ENCODE data around the gene AKR1C8.
"Not testable (repeated sequence)": the region's sequence is repeated elsewhere in the genome, so short reads cannot be mapped to it uniquely, and the experiment has no call there.

The AKR1C8 gene

DNA sequence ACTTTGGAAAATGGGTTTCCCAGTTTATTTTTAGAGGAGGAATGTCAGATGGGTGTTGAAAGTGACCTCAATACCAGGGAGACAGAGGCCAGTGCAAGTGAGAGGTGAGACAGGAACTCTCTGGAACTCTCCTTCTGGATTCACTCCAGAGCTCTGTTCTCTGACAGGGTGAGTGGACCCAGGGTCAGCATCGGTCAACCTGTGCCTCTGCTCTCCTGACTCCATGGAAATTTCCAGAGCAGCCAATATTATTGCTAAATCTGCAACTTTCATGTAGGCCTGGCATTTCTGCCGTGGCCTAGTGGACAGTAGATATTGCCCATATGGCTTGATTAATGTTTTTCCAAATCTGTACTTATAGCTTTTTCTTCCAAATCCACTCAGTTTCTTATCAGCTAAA is 31.9 kb upstream of the AKR1C8 start:
- TF ChIP-seq, protein P1, sequence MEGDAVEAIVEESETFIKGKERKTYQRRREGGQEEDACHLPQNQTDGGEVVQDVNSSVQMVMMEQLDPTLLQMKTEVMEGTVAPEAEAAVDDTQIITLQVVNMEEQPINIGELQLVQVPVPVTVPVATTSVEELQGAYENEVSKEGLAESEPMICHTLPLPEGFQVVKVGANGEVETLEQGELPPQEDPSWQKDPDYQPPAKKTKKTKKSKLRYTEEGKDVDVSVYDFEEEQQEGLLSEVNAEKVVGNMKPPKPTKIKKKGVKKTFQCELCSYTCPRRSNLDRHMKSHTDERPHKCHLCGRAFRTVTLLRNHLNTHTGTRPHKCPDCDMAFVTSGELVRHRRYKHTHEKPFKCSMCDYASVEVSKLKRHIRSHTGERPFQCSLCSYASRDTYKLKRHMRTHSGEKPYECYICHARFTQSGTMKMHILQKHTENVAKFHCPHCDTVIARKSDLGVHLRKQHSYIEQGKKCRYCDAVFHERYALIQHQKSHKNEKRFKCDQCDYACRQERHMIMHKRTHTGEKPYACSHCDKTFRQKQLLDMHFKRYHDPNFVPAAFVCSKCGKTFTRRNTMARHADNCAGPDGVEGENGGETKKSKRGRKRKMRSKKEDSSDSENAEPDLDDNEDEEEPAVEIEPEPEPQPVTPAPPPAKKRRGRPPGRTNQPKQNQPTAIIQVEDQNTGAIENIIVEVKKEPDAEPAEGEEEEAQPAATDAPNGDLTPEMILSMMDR (IDR thresholded peaks at IDR 0.05), result no peak
- no peak overlapping the region for H3K4me3 ChIP-seq (ENCODE audit: low read depth in 1 of 2, low read length in 1 of 2)
- H3K4me1 ChIP-seq (ENCODE audit: control insufficient read depth in 1 of 2, insufficient read depth in 1 of 2, low read depth in 1 of 2, low read length in 1 of 2), result no peaks in the 10 kb centered on the region
- H3K27ac ChIP-seq, result no peak overlapping the region
- no peaks in the 10 kb centered on the region for H3K9me3 ChIP-seq
- no peaks in the 10 kb centered on the region for H3K36me3 ChIP-seq
- H3K27me3 ChIP-seq, result no peaks in the 10 kb centered on the region

DNA sequence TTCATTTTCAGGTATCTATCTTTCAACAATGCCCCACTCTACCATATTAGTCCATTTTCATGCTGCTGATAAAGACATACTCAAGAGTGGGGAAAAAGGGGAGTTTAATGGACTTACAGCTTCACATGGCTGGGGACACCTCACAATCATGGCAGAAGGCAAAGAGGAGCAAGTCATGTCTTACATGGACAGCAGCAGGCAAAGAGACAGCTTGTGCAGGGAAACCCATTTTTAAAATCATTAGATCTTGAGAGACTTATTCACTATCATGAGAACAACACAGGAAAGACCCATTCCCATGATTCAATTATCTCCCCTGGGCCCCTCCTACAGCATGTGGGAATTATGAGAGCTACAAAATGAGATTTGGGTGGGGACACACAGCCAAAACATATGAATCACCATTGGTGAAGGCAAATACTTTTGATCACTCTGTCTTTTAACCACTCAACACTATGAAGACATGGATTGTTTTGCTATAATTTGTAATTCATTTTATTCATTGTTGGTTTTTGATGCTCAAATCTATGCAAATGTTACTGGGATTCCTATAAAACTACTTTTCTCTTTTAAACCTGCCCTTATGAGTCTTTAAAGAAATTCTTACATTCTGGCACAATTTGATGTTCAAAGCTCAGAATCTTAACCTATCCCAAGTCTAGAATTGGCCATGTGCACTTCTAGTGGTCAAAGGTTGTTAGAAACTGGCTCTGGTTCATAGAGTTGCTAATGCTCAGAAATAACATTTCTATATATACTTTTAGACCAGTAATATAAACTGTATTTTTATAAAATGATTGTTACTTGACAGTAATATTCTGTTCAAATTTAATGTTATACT is 27.0 kb upstream of the AKR1C8 start:
- TF ChIP-seq, protein P1 (IDR thresholded peaks at IDR 0.05), result no peak

DNA sequence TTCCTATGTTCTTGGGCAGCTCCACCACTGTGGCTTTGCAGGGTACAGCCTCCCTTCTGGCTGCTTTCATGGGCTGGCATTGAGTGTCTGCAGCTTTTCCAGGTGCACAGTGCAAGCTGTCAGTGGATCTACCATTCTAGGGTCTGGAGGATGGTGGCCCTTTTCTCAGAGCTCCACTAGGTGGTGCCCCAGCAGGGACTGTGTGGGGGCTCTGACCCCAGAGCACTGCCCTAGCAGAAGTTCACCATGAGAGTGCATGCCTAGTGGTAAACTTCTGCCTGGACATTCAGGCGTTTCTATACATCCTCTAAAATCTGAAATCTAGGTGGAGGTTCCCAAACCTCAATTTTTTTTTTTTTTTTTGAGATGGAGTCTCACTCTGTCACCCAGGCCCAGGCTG is 25.3 kb upstream of the AKR1C8 start:
- not testable (repeated sequence) for H3K4me3 ChIP-seq (ENCODE audit: low read depth in 1 of 2, low read length in 1 of 2); H3K4me1 ChIP-seq (ENCODE audit: control insufficient read depth in 1 of 2, insufficient read depth in 1 of 2, low read depth in 1 of 2, low read length in 1 of 2); H3K9me3 ChIP-seq; H3K27ac ChIP-seq; H3K36me3 ChIP-seq; H3K27me3 ChIP-seq

More for the DNA sequence above, 27.0 kb upstream of the AKR1C8 start:
- Histone ChIP-seq H3K4me1 (ENCODE audit: control insufficient read depth in 1 of 2, insufficient read depth in 1 of 2, low read depth in 1 of 2, low read length in 1 of 2) (peaks cover 0 to 3% of the 10 kb centered on the region in 2 experiments), H3K4me3 (ENCODE audit: low read depth in 1 of 2, low read length in 1 of 2) (no peak overlapping the region), H3K9me3 (no peaks in the 10 kb centered on the region), H3K27ac (no peak overlapping the region), H3K27me3 (no peaks in the 10 kb centered on the region), H3K36me3 (no peaks in the 10 kb centered on the region)

DNA sequence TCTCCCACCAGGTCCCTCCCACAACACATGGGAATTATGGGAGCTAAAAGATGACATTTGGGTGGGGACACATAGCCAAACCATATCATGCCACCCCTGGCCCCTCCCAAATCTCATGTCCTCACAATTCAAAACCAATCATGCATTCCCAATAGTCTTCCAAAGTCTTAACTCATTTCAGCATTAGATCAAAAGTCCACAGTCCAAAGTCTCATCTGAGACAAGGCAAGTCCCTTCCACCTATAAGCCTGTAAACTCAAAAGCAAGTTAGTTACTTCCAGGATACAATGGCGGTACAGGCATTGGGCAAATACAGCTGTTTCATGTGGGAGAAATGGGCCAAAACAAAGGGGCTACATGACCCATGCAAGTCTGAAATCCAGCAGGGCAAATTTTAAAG is 24.8 kb upstream of the AKR1C8 start:
- H3K4me1 ChIP-seq (ENCODE audit: control insufficient read depth in 1 of 2, insufficient read depth in 1 of 2, low read depth in 1 of 2, low read length in 1 of 2); H3K27ac ChIP-seq; H3K9me3 ChIP-seq; H3K27me3 ChIP-seq; H3K4me3 ChIP-seq (ENCODE audit: low read depth in 1 of 2, low read length in 1 of 2); H3K36me3 ChIP-seq: not testable (repeated sequence)

DNA sequence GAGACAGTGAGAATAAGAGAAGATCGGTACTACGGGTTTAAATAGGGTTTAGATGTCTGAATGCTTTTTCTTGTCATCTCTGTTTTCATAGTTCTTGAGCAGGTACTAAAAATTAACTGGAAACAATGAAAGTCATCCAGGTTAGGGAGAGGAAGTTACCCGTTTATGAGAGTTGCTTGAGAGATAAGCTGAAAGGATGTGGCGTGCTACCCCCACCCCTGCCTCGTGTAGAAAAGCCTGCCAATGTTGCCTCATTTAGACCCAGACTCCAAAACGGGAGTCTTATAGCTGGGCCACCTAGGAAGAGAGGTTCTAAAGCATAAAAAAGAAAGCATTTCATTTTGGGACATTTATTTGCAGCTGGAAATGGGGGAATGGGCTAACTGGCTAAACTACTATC is 21.8 kb upstream of the AKR1C8 start:
- no peak overlapping the region for H3K27ac ChIP-seq
- no peaks in the 10 kb centered on the region for H3K27me3 ChIP-seq
- TF ChIP-seq, protein P1 (IDR thresholded peaks at IDR 0.05), result no peak
- no peak overlapping the region for H3K4me3 ChIP-seq (ENCODE audit: low read depth in 1 of 2, low read length in 1 of 2)
- peaks cover 0 to 3% of the 10 kb centered on the region in 2 experiments for H3K4me1 ChIP-seq (ENCODE audit: control insufficient read depth in 1 of 2, insufficient read depth in 1 of 2, low read depth in 1 of 2, low read length in 1 of 2)
- H3K36me3 ChIP-seq, result no peaks in the 10 kb centered on the region
- no peaks in the 10 kb centered on the region for H3K9me3 ChIP-seq

DNA sequence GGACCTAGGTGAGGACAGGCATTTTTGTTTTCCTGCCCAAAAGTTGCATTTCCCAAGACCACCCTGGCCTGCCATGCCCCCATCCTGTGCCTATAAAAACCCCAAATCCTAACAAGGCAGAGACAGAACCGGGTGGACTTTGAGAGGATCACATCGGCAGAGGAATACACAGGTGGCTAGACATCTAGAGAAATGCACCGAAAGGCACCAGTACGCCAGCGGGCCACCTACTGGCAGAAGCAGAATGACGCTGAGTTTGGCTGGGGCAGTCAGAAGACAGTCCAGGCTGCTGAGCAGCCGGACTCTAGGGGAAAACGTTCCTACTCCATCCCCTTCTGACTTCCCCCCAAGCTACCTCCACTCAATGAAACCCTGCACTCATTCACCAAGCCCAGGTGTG is 14.4 kb upstream of the AKR1C8 start:
- H3K4me1 ChIP-seq (ENCODE audit: control insufficient read depth in 1 of 2, insufficient read depth in 1 of 2, low read depth in 1 of 2, low read length in 1 of 2), result no peaks in the 10 kb centered on the region
- TF ChIP-seq, protein P1 (IDR thresholded peaks at IDR 0.05), result no peak
- H3K36me3 ChIP-seq, result no peaks in the 10 kb centered on the region
- H3K27ac ChIP-seq, result no peak overlapping the region
- H3K9me3 ChIP-seq, result no peaks in the 10 kb centered on the region
- no peak overlapping the region for H3K4me3 ChIP-seq (ENCODE audit: low read depth in 1 of 2, low read length in 1 of 2)
- H3K27me3 ChIP-seq, result no peaks in the 10 kb centered on the region

All from neutrophil (primary cell).